Endodermal cell (in vitro differentiated cells): ENCODE measurements around the gene FBLIM1. TPM values are rescaled to one million over a fixed set of nuclear protein-coding genes. Genes with fewer than 3 reads are reported as not detected.

ENCODE experiments used
- DNase-seq: peaks from one replicate; pipeline ENCODE4 v3.0.0-alpha.2; 2017
- H3K27ac ChIP-seq: 2 replicates; pipeline ENCODE4 v1.5.1; 2013; ENCODE audit warnings: mild to moderate bottlenecking, low read depth, low read length, moderate library complexity
- H3K27me3 ChIP-seq: 2 replicates; pipeline ENCODE4 v1.6.1; 2013; ENCODE audit warnings: mild to moderate bottlenecking, low read length, moderate library complexity; ENCODE audit not compliant: insufficient read depth, control insufficient read depth, poor library complexity, severe bottlenecking
- H3K36me3 ChIP-seq: 2 replicates; pipeline ENCODE4 v1.7.0; 2013; ENCODE audit warnings: mild to moderate bottlenecking, low read length, moderate library complexity; ENCODE audit not compliant: control insufficient read depth, insufficient read depth
- H3K4me1 ChIP-seq: one replicate; pipeline ENCODE4 v1.7.0; 2013; ENCODE audit warnings: low read length; ENCODE audit not compliant: control insufficient read depth, insufficient read depth
- H3K4me3 ChIP-seq: 2 replicates; pipeline ENCODE4 v1.5.1; 2013; ENCODE audit warnings: mild to moderate bottlenecking, low read length, moderate library complexity
- H3K9ac ChIP-seq: 2 replicates; pipeline ENCODE4 v1.6.1; 2013; ENCODE audit warnings: mild to moderate bottlenecking, low read length, moderate library complexity; ENCODE audit not compliant: poor library complexity, severe bottlenecking; ENCODE audit errors: extremely low read depth
- H3K9me3 ChIP-seq: 2 replicates; pipeline ENCODE4 v1.6.1; 2013; ENCODE audit warnings: mild to moderate bottlenecking, low read length, moderate library complexity; ENCODE audit not compliant: control insufficient read depth
- H3K27ac Mint-ChIP-seq: 2 replicates; pipeline ENCODE4 v1.8.0; 2020; ENCODE audit warnings: mixed read lengths
- H3K27me3 Mint-ChIP-seq: 2 replicates; pipeline ENCODE4 v1.8.0; 2021; ENCODE audit warnings: mild to moderate bottlenecking, mixed read lengths; ENCODE audit not compliant: insufficient read depth
- H3K36me3 Mint-ChIP-seq: 2 replicates; pipeline ENCODE4 v1.8.0; 2020; ENCODE audit warnings: low read depth, mixed read lengths
- H3K4me1 Mint-ChIP-seq: 2 replicates; pipeline ENCODE4 v1.8.0; 2020; ENCODE audit warnings: mixed read lengths
- H3K4me3 Mint-ChIP-seq: 2 replicates; pipeline ENCODE4 v1.8.0; 2020; ENCODE audit warnings: mild to moderate bottlenecking, moderate library complexity, mixed read lengths
- H3K9me3 Mint-ChIP-seq: 2 replicates; pipeline ENCODE4 v1.8.0; 2020; ENCODE audit warnings: mild to moderate bottlenecking, mixed read lengths
- WGBS, 2 experiments: methylation state at CpG; one replicate each; pipeline versions ENCODE4 v1.1.5 to v1.1.7; 2013; ENCODE audit warnings: missing lambda C conversion rate in 2 of 2, mixed read lengths in 1 of 2; ENCODE audit not compliant: insufficient coverage in 1 of 2, insufficient read length in 1 of 2; 5-methylcytosine and 5-hydroxymethylcytosine counted together
- total RNA-seq, 2 donors: library from RNA; stranded (reverse); fragmentation: NEBNext Ultra II Directional in 1 of 2; extraction: Animal tissue kit (Norgen Biotek cat#: 25700) in 1 of 2; gene quantifications; 2 replicates in 1 of 2; 3 replicates in 1 of 2; pipeline ENCODE4 v1.2.1, GENCODE V29; 2021
- TF ChIP-seq, protein P1 (sequence below): fragments of 200-600 bp; sonication (generic); conservative IDR thresholded peaks from 2 replicates; pipeline ENCODE4 v1.5.0; 2021; ENCODE audit warnings: antibody characterized with exemption, mild to moderate bottlenecking

Gene FBLIM1
- total RNA-seq, 2 donors from 2014 or later: 58.4 to 60.6 TPM

DNA sequence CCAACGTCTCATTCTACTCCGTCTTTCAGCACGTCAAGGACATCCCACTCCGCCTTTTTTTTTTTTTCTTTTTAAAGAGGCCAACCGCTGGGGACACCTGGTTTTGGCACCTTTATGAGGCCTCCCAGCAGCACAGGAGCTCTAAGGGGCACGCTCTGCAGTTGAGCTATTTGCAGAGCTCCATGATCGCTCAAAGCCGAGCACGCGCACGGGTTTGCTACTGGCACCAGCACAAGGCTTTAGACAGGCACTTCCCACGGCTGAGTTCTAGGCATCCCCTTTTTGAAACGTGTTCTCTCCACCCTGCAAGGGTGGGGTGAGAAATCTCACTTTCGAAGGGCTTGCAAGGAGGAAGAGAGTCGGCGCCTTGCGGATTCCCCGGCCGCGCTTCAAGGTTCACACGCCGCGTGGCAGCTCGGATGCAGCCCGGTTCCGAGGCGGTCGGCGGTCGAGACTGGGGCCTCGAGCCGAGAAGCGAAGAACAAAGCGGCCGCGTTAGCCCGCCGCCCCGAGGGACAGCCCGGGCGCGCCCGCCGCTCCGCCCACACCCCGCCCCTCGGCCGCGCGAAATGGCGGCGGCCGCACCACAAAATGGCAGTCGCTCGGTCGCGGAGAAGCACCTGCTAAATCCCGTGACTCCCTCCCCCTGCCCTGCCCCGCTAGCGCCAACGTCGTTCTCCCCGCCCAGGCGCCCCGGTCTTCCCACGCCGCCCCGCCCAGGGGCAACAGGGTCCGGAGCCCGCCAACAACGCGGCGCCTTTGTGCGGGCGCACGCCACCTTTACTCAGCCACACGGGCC lies 76.0 kb downstream of the FBLIM1 start:
- peak overlapping the region; percentile 99 for H3K9ac ChIP-seq
- H3K9me3 Mint-ChIP-seq: no peaks in the 10 kb centered on the region
- peak overlapping the region; percentile 86 for H3K4me3 Mint-ChIP-seq
- no peaks in the 10 kb centered on the region for H3K27me3 ChIP-seq
- no peaks in the 10 kb centered on the region for H3K36me3 ChIP-seq
- peak overlapping the region; percentile 99 for H3K27ac Mint-ChIP-seq
- H3K27ac ChIP-seq: peak overlapping the region; percentile 100
- H3K27me3 Mint-ChIP-seq: no peaks in the 10 kb centered on the region
- no peaks in the 10 kb centered on the region for H3K9me3 ChIP-seq
- peaks cover 7% of the 10 kb centered on the region for H3K36me3 Mint-ChIP-seq
- TF ChIP-seq, protein P1, sequence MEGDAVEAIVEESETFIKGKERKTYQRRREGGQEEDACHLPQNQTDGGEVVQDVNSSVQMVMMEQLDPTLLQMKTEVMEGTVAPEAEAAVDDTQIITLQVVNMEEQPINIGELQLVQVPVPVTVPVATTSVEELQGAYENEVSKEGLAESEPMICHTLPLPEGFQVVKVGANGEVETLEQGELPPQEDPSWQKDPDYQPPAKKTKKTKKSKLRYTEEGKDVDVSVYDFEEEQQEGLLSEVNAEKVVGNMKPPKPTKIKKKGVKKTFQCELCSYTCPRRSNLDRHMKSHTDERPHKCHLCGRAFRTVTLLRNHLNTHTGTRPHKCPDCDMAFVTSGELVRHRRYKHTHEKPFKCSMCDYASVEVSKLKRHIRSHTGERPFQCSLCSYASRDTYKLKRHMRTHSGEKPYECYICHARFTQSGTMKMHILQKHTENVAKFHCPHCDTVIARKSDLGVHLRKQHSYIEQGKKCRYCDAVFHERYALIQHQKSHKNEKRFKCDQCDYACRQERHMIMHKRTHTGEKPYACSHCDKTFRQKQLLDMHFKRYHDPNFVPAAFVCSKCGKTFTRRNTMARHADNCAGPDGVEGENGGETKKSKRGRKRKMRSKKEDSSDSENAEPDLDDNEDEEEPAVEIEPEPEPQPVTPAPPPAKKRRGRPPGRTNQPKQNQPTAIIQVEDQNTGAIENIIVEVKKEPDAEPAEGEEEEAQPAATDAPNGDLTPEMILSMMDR: no peak
- H3K4me3 ChIP-seq: peak overlapping the region; percentile 94
- H3K4me1 Mint-ChIP-seq: peaks cover 8% of the 10 kb centered on the region
- no peaks in the 10 kb centered on the region for H3K4me1 ChIP-seq
- DNase-seq: peak; percentile 96
- WGBS, 2 experiments: 0 to 1% methylated on average over 36 to 77 of the region's 77 CpGs

DNA sequence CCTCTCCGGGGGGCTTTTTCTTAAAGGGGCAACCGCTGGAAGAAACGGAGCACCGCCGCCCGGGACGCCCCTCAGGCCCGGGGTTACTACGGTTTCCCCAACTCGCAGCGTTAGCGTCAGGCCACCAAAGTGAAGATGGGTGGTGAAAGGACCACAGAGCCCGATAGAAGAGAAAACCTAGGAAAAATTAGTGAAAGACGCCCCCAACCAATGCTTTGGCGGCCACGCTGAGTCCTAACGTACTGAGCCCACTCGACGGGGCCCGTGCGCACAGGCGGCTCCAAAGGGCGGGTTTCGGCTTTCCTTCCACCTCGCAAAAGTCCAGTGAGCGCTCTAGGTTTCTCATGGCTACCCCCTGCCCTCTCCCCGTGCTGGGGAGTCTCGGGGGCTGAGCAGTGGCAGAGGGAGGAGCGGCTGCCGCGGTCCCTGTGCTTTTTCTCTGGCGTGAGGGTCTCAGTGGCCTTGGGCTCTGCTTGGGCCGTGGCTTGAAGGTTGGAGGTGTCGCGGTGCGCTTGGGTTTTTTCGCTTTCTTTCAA lies 76.7 kb downstream of the FBLIM1 start:
- Histone ChIP-seq H3K9me3 (no peaks in the 10 kb centered on the region), H3K9ac (peak overlapping the region; percentile 99), H3K27ac (peak overlapping the region; percentile 100), H3K4me1 (no peaks in the 10 kb centered on the region), H3K36me3 (no peaks in the 10 kb centered on the region), H3K4me3 (peak overlapping the region; percentile 94), H3K27me3 (no peaks in the 10 kb centered on the region)
- TF ChIP-seq, protein P1: no peak
- Mint-ChIP-seq H3K4me1 (peaks cover 4% of the 10 kb centered on the region), H3K27me3 (no peaks in the 10 kb centered on the region), H3K27ac (peak overlapping the region; percentile 99), H3K4me3 (peak overlapping the region; percentile 86), H3K36me3 (peaks cover 7% of the 10 kb centered on the region), H3K9me3 (no peaks in the 10 kb centered on the region)
- 0 to 1% methylated on average over 21 to 37 of the region's 37 CpGs for WGBS, 2 experiments
- no peak for DNase-seq

DNA sequence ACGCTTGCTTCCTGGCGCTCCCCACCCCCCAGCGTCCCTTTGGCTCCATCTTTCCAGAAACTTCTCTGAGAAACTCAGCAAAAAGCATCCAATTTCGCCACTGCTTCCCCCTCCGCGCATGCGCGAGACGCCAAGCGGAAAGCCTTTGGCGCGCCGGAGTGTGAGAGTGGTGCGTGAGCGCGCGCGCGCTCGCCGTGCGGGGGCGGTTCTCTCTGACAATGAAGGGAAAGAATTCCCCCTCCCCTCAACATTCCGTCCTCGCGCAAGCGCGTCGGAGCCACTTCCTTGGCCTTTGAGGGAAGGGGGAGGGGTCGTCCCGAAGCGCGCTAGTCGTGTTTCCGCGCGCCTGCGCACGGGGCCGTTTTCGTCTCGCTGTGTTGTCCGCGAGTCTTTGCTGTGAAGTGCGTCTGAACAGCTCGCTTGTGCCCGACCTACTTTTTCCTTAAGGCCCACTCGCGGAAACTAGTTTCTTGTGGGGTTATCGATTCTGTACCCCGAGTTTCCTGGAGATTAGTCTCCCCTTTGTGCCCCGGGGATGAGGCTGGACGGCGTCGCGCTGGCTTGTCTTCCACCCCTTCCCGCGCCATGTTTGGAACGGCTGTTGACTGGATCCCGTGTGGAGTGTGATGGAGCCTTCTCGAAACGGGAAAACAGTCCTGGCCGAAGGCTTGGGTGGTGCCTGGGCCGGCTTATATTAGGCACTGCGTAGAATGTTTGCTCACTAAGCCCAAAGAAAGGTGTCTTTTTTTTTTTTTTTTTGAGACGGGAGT lies 77.3 kb downstream of the FBLIM1 start:
- no peaks in the 10 kb centered on the region for H3K36me3 ChIP-seq
- H3K27ac Mint-ChIP-seq: peak overlapping the region; percentile 99
- H3K4me1 ChIP-seq: no peaks in the 10 kb centered on the region
- peak overlapping the region; percentile 94 for H3K4me3 ChIP-seq
- no peaks in the 10 kb centered on the region for H3K27me3 ChIP-seq
- H3K9ac ChIP-seq: peak overlapping the region; percentile 99
- no peaks in the 10 kb centered on the region for H3K27me3 Mint-ChIP-seq
- peaks cover 4% of the 10 kb centered on the region for H3K4me1 Mint-ChIP-seq
- TF ChIP-seq, protein P1: no peak
- WGBS, 2 experiments: 14 to 22% methylated on average over 39 to 65 of the region's 66 CpGs
- H3K9me3 ChIP-seq: no peaks in the 10 kb centered on the region
- peak; percentile 98 for DNase-seq
- peaks cover 7% of the 10 kb centered on the region for H3K36me3 Mint-ChIP-seq
- H3K27ac ChIP-seq: peak overlapping the region; percentile 100
- no peaks in the 10 kb centered on the region for H3K9me3 Mint-ChIP-seq
- H3K4me3 Mint-ChIP-seq: peak overlapping the region; percentile 86

Other genes starting within 250 kb of the FBLIM1 start
- 10 to 100 TPM; 15.5 to 16.1 TPM for gene CASP9, start 234.6 kb upstream of the FBLIM1 start, total RNA-seq
- gene DNAJC16, start 231.9 kb upstream of the FBLIM1 start, total RNA-seq: 10 to 100 TPM; 23.1 to 31.6 TPM
- gene AGMAT, start 173.7 kb upstream of the FBLIM1 start, total RNA-seq: 1 to 10 TPM; 3.8 to 4.4 TPM
- gene DDI2, start 141.3 kb upstream of the FBLIM1 start, total RNA-seq: 10 to 100 TPM; 36.0 to 37.6 TPM
- gene PLEKHM2, start 74.5 kb upstream of the FBLIM1 start, total RNA-seq: 10 to 100 TPM; 46.9 to 50.4 TPM
- 1 to 10 TPM; 1.8 to 3.5 TPM for gene SLC25A34, start 22.5 kb upstream of the FBLIM1 start, total RNA-seq
- gene TMEM82, start 16.3 kb upstream of the FBLIM1 start, total RNA-seq: 1 to 10 TPM in 1 of 2 donors, under 1 TPM in 1; 0.46 to 3.2 TPM
- 1 to 10 TPM; 1.6 to 3.7 TPM for gene UQCRHL, start 48.9 kb downstream of the FBLIM1 start, total RNA-seq
- 10 to 100 TPM; 61.5 to 71.9 TPM for gene SPEN, start 88.9 kb downstream of the FBLIM1 start, total RNA-seq
- gene ZBTB17, start 217.3 kb downstream of the FBLIM1 start, total RNA-seq: 10 to 100 TPM; 28.0 to 31.7 TPM
- 1 to 10 TPM in 1 of 2 donors, under 1 TPM in 1; 0.97 to 1.3 TPM for gene SRARP, start 245.4 kb downstream of the FBLIM1 start, total RNA-seq